Motor neuron (in vitro differentiated cells): ENCODE measurements around the gene PHETA1. TPM values are rescaled to one million over a fixed set of nuclear protein-coding genes. Genes with fewer than 3 reads are reported as not detected.
A peak's percentile ranks its signal among the peaks of the same experiment; 100 is the strongest.
"Not testable (repeated sequence)": the region's sequence is repeated elsewhere in the genome, so short reads cannot be mapped to it uniquely, and the experiment has no call there.

Source experiments
- ATAC-seq, 8 experiments: fragments of 200-7000 bp; cut with Tn5 transposase; replicated peaks in 6 of 8; 2 replicates each; pipeline ENCODE4 v1.8.0; 2021; ENCODE audit warnings: mild to moderate bottlenecking in 8 of 8, moderate library complexity in 8 of 8
- H3K27ac ChIP-seq, 2 donors: fragments of 250-450 bp; sonication (Bioruptor Pico); 2 replicates each; pipeline ENCODE4 v1.9.0; 2021; ENCODE audit warnings: antibody characterized with exemption in 2 of 2, mild to moderate bottlenecking in 2 of 2, moderate library complexity in 1 of 2
- H3K4me1 ChIP-seq, 2 donors: fragments of 250-450 bp; sonication (Bioruptor Pico); replicated peaks in 1 of 2; 2 replicates each; pipeline ENCODE4 v1.6.1; 2021; ENCODE audit warnings: antibody characterized with exemption in 2 of 2, mild to moderate bottlenecking in 2 of 2, moderate library complexity in 1 of 2
- H3K4me3 ChIP-seq, 5 donors: fragments of 250-450 bp; sonication (Bioruptor Pico); 2 replicates each; pipeline ENCODE4 v1.9.0; 2021; ENCODE audit warnings: antibody characterized with exemption in 5 of 5, mild to moderate bottlenecking in 5 of 5, moderate library complexity in 4 of 5
- WGBS, 10 experiments: fragments of 450-650 bp; shearing (Covaris generic); methylation state at CpG; one replicate each; pipeline ENCODE4 v1.0.0; 2022; 5-methylcytosine and 5-hydroxymethylcytosine counted together
- in situ Hi-C, 9 experiments: fragments of 400-800 bp; cut with MboI; loops; one replicate each; pipeline ENCODE4 v1.15.0; 2021; ENCODE audit warnings: low sequenced_read_pairs in 9 of 9, low pct_unique_long_range_greater_than_20kb in 2 of 9; ENCODE audit not compliant: unreplicated experiment in 9 of 9
- total RNA-seq, 8 experiments: library from RNA; unstranded; fragments of 300-600 nt; gene quantifications; 2 replicates each; pipeline versions ENCODE4 v1.2.3 to v1.2.4, GENCODE V29; 2022

The PHETA1 gene
- total RNA-seq, 8 experiments from 2014 or later = 4.2 to 14.4 (median 6.4) TPM

- not testable (repeated sequence) for H3K4me1 ChIP-seq, H3K27ac ChIP-seq, H3K4me3 ChIP-seq, ATAC-seq
- in situ Hi-C loops = loop anchor here in 1 of 9 experiments (10.0 kb wide), 1 partner anchor 108 kb away; no protein-coding TSS in a partner anchor
- WGBS, 10 experiments = 33 to 95% (median 90%) methylated on average over 1 to 6 of the region's 6 CpGs; no CpG with 5 or more reads in 3 of the 10 experiments
These were observed 32.5 kb downstream of the PHETA1 start for GRCh38 chr12:111336411-111336810.

- Histone ChIP-seq H3K4me3 (no peak overlapping the region), H3K27ac (no peak overlapping the region), H3K4me1 (no peaks in the 10 kb centered on the region)
- ATAC-seq = no peak
- in situ Hi-C loops = loop anchor here in 1 of 9 experiments (10.0 kb wide), 1 partner anchor 109 kb away; no protein-coding TSS in a partner anchor
- 36 to 100% (median 64%) methylated on average over 1 to 5 of the region's 7 CpGs; no CpG with 5 or more reads in 2 of the 10 experiments for WGBS, 10 experiments
These were observed 33.1 kb downstream of the PHETA1 start for GRCh38 chr12:111335811-111336210.

GRCh38 chr12:111335301-111335700, 33.6 kb downstream of the PHETA1 start:
- 30 to 100% (median 80%) methylated on average over 1 to 6 of the region's 10 CpGs; no CpG with 5 or more reads in 2 of the 10 experiments for WGBS, 10 experiments
- H3K4me1 ChIP-seq, H3K4me3 ChIP-seq, ATAC-seq, H3K27ac ChIP-seq: not testable (repeated sequence)
- in situ Hi-C loops = loop anchor here in 1 of 9 experiments (10.0 kb wide), 1 partner anchor 110 kb away; no protein-coding TSS in a partner anchor

- in situ Hi-C loops = loop anchor here in 1 of 9 experiments (10.0 kb wide), 1 partner anchor 110 kb away; no protein-coding TSS in a partner anchor
- Histone ChIP-seq H3K4me1 (no peaks in the 10 kb centered on the region), H3K4me3 (no peak overlapping the region), H3K27ac (no peak overlapping the region)
- WGBS, 10 experiments = 73 to 100% (median 83%) methylated on average over 1 to 6 of the region's 11 CpGs; no CpG with 5 or more reads in 7 of the 10 experiments
- no peak for ATAC-seq
These were observed 34.4 kb downstream of the PHETA1 start for GRCh38 chr12:111334393-111334915.

GRCh38 chr12:111330800-111331752, 37.8 kb downstream of the PHETA1 start:
- ATAC-seq = peak in 5 of 8 experiments; percentile 50 to 86 (median 66)
- in situ Hi-C loops = loop anchor here in 1 of 9 experiments (10.0 kb wide), 1 partner anchor 114 kb away; no protein-coding TSS in a partner anchor
- Histone ChIP-seq H3K27ac (no peak overlapping the region), H3K4me1 (no peaks in the 10 kb centered on the region), H3K4me3 (no peak overlapping the region)
- WGBS, 10 experiments = 10 to 83% (median 36%) methylated on average over 1 to 6 of the region's 8 CpGs; no CpG with 5 or more reads in 2 of the 10 experiments

GRCh38 chr12:111328138-111328537, 40.8 kb downstream of the PHETA1 start:
- Histone ChIP-seq H3K4me1 (no peaks in the 10 kb centered on the region), H3K4me3 (no peak overlapping the region), H3K27ac (no peak overlapping the region)
- no peak for ATAC-seq
- WGBS, 10 experiments = 86 to 100% (median 90%) methylated on average over 2 to 11 of the region's 12 CpGs; no CpG with 5 or more reads in 5 of the 10 experiments
- in situ Hi-C loops = no loop called here

GRCh38 chr12:111327474-111327873, 41.4 kb downstream of the PHETA1 start:
- Histone ChIP-seq H3K4me1 (no peaks in the 10 kb centered on the region), H3K27ac (no peak overlapping the region), H3K4me3 (no peak overlapping the region)
- WGBS, 10 experiments = 45 to 100% (median 86%) methylated on average over 1 to 5 of the region's 6 CpGs; no CpG with 5 or more reads in 1 of the 10 experiments
- in situ Hi-C loops = no loop called here
- no peak for ATAC-seq

- 78 to 100% (median 85%) methylated on average over 1 to 14 of the region's 25 CpGs; no CpG with 5 or more reads in 5 of the 10 experiments for WGBS, 10 experiments
- H3K27ac ChIP-seq = no peak overlapping the region
- in situ Hi-C loops = loop anchor here in 6 of 9 experiments (25.0 kb wide), 3 partner anchors 285 to 385 kb away; partner anchors contain the start of gene CUX2 (in 1 of the 6)
- peak in 3 of 8 experiments; percentile 30 to 66 (median 62) for ATAC-seq
- no peak overlapping the region for H3K4me3 ChIP-seq
- H3K4me1 ChIP-seq = no peaks in the 10 kb centered on the region
These were observed 46.3 kb downstream of the PHETA1 start for GRCh38 chr12:111322336-111323250.

- Histone ChIP-seq H3K4me1 (no peaks in the 10 kb centered on the region), H3K27ac (no peak overlapping the region), H3K4me3 (no peak overlapping the region)
- no peak for ATAC-seq
- 0 to 100% (median 91%) methylated on average over 1 to 5 of the region's 5 CpGs; no CpG with 5 or more reads in 3 of the 10 experiments for WGBS, 10 experiments
- in situ Hi-C loops = loop anchor here in 6 of 9 experiments (25.0 kb wide), 3 partner anchors 284 to 384 kb away; partner anchors contain the start of gene CUX2 (in 1 of the 6)
These were observed 47.6 kb downstream of the PHETA1 start for GRCh38 chr12:111321317-111321716.

- ATAC-seq = no peak
- H3K4me3 ChIP-seq = no peak overlapping the region
- H3K4me1 ChIP-seq = no peaks in the 10 kb centered on the region
- no peak overlapping the region for H3K27ac ChIP-seq
- in situ Hi-C loops = loop anchor here in 6 of 9 experiments (25.0 kb wide), 3 partner anchors 283 to 383 kb away; partner anchors contain the start of gene CUX2 (in 1 of the 6)
- WGBS, 10 experiments = 86 to 94% (median 90%) methylated on average over 3 to 11 of the region's 67 CpGs; no CpG with 5 or more reads in 5 of the 10 experiments
These were observed 48.4 kb downstream of the PHETA1 start for GRCh38 chr12:111320258-111321050.

GRCh38 chr12:111319600-111320257, 49.2 kb downstream of the PHETA1 start:
- Histone ChIP-seq H3K4me1 (no peaks in the 10 kb centered on the region), H3K27ac (no peak overlapping the region), H3K4me3 (no peak overlapping the region)
- WGBS, 10 experiments = 20 to 85% (median 67%) methylated on average over 1 to 7 of the region's 32 CpGs; no CpG with 5 or more reads in 5 of the 10 experiments
- ATAC-seq = no peak
- in situ Hi-C loops = loop anchor here (10.0 to 25.0 kb wide), 6 partner anchors 282 to 415 kb away; partner anchors contain the start of gene CUX2 (in 1 of the 9)
